Brain microvascular endothelial cell (primary cell): ENCODE data around the gene UTP15.

Experiments
- DNase-seq: peaks from one replicate; pipeline ENCODE4 v3.0.0-alpha.2; 2020
- H3K27ac ChIP-seq: fragments of 250-450 bp; sonication (Bioruptor Pico); 2 replicates; pipeline ENCODE4 v1.5.1; 2020; ENCODE audit warnings: mild to moderate bottlenecking, moderate library complexity
- H3K27me3 ChIP-seq: fragments of 250-450 bp; sonication (Bioruptor Pico); replicated peaks from 2 replicates; pipeline ENCODE4 v1.5.1; 2020; ENCODE audit warnings: mild to moderate bottlenecking
- H3K36me3 ChIP-seq: fragments of 250-450 bp; sonication (Bioruptor Pico); replicated peaks from 2 replicates; pipeline ENCODE4 v1.5.1; 2020; ENCODE audit warnings: mild to moderate bottlenecking
- H3K4me3 ChIP-seq: 2 replicates; pipeline ENCODE4 v1.5.1; 2011; ENCODE audit warnings: low read depth, mild to moderate bottlenecking, control low read depth, low read length, moderate library complexity
- in situ Hi-C: cut with HindIII; loops from 2 replicates; pipeline ENCODE4 v1.10.0; 2017; ENCODE audit warnings: low sequenced_read_pairs, low pct_ligation_motif_present
- TF ChIP-seq, protein P1 (sequence below): IDR thresholded peaks from 2 replicates; pipeline ENCODE4 v1.5.1; 2011; ENCODE audit warnings: low read depth, mild to moderate bottlenecking, moderate library complexity, low read length, control low read depth, inconsistent platforms; ENCODE audit errors: missing control alignments

The UTP15 gene

DNA sequence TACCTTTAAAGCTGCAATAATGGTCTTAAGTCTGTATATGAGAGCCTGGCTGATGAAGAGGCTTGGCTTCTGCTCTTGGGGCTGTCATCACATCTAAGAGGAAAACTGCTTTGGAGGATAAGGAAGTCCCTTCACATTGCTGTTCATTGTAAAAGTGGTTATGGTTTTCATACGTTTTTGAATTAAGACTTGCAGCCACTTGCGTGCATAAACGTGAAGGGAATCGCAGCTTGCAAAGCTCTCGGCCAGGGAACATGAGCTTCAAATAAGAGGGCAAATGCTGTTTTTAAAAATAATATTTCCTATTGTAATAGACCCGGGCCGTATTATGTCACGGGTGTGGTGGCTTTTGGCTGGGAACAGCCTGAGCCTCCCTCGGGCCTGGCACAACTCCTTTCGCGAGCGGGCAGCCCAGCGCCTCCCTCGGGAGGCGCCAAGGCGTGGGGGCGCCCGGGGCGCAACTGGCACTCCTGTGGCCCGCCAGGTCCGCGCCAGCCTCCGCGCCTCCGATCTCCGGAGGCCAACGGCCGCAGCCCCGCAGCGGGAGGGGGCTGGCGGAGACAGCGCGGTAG lies 59.9 kb downstream of the UTP15 start:
- peak overlapping the region; percentile 82 for H3K4me3 ChIP-seq
- in situ Hi-C loops: no loop called here
- H3K36me3 ChIP-seq: no peaks in the 10 kb centered on the region
- no peak for DNase-seq
- no peaks in the 10 kb centered on the region for H3K27me3 ChIP-seq
- TF ChIP-seq, protein P1, sequence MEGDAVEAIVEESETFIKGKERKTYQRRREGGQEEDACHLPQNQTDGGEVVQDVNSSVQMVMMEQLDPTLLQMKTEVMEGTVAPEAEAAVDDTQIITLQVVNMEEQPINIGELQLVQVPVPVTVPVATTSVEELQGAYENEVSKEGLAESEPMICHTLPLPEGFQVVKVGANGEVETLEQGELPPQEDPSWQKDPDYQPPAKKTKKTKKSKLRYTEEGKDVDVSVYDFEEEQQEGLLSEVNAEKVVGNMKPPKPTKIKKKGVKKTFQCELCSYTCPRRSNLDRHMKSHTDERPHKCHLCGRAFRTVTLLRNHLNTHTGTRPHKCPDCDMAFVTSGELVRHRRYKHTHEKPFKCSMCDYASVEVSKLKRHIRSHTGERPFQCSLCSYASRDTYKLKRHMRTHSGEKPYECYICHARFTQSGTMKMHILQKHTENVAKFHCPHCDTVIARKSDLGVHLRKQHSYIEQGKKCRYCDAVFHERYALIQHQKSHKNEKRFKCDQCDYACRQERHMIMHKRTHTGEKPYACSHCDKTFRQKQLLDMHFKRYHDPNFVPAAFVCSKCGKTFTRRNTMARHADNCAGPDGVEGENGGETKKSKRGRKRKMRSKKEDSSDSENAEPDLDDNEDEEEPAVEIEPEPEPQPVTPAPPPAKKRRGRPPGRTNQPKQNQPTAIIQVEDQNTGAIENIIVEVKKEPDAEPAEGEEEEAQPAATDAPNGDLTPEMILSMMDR: no peak
- peak overlapping the region; percentile 58 for H3K27ac ChIP-seq

DNA sequence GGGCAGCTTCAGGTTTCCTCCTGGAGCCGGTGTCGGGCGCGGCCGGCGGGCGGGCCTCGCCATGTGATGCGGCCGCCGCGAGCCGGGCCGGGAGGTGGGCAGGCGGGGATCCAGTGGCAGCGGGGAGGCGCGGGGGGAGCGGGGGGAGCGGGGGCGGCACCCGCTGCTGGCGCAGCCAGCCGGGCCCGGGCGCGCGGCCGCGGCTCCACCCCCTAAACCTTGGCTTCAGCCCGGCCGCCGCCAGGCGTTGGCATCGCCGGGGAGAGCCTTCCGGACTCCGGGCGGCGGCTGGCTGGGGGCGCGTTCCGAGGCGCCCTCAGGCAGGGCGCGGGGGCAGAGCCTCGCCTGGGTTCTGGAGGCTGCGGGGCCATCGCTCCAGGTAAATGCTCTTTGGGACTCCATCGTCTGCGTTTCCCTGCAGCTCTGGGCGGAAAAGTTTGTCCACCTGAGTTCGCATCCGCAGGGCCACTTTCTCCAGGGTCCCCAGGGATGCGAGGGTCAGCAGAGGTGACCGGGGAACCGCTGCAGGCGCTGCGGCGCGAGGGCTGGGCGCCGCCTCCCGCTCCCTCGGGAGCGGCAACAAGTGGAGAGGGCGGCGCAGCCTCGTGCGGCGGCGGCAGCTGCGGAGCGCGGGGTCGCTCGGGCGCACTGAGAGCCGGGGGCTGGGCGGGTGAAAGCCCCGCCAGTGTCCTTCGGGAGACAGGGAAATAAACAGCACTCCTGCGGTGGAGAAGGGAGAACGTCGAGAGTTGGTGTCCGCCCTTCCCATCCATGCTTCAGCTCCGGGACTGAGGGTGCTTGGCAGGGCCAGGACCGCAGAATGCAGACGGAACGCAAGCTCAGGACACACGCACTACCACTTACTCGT lies 60.6 kb downstream of the UTP15 start, which contains the start of gene ARHGEF28:
ARHGEF28 (plus strand) TSS at position 253 of the 868 bp plus-strand sequence. CDS start 58,656 bp downstream, outside the sequence.
- no peaks in the 10 kb centered on the region for H3K27me3 ChIP-seq
- no peak for DNase-seq
- in situ Hi-C loops: no loop called here
- H3K27ac ChIP-seq: peak within 1 kb of the TSS; percentile 58
- H3K36me3 ChIP-seq: no peaks in the 10 kb centered on the region
- H3K4me3 ChIP-seq: peak within 1 kb of the TSS; percentile 82
- TF ChIP-seq, protein P1: no peak

DNA sequence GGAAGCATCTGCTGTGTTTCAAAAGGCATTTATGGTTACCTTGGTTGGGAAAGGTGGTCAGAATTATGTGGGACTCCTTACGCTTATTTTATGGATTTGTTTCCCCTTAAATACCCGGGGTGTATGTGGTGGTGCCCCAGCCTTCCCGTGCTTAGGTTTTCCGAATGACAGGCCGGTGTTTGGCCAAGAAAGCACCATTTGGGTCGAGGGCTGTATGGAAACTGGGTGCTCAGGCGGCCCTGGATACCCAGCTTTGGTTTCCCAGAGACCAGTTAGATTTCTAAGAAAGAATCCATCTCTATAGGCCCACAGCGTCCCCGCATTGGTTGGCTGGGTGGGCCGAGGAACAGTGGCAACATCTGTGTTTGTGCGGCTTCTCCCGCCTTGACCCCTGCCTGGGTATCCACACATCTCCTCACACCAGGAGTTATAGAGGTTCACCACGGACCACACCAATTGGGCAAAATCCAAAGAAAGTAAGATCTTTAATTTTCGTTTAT lies 61.3 kb downstream of the UTP15 start:
- Histone ChIP-seq H3K27me3 (no peaks in the 10 kb centered on the region), H3K36me3 (no peaks in the 10 kb centered on the region), H3K27ac (no peak overlapping the region), H3K4me3 (peak overlapping the region; percentile 82)
- TF ChIP-seq, protein P1: no peak
- in situ Hi-C loops: no loop called here
- DNase-seq: no peak

DNA sequence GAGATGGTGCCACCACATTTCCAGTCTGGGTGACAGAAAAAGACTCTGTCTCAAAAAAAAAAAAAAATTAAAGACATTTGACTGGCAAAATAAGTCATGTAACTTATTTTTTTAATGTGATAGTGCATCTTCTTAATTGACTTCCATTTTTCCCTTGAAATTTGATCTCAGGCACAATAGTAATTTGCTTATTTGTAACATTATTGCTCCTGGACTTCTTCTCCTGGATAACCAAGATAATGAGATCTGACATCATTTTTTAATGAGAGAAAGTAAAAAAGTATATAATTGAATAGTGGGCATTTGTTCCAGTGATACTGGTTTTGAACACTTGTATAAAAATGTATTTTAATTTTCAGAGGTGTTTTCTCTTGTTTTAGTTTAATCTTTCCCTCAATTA lies 63.9 kb downstream of the UTP15 start:
- TF ChIP-seq, protein P1: no peak
- Histone ChIP-seq H3K36me3 (no peaks in the 10 kb centered on the region), H3K4me3 (no peak overlapping the region), H3K27me3 (no peaks in the 10 kb centered on the region), H3K27ac (no peak overlapping the region)
- in situ Hi-C loops: no loop called here
- DNase-seq: no peak

DNA sequence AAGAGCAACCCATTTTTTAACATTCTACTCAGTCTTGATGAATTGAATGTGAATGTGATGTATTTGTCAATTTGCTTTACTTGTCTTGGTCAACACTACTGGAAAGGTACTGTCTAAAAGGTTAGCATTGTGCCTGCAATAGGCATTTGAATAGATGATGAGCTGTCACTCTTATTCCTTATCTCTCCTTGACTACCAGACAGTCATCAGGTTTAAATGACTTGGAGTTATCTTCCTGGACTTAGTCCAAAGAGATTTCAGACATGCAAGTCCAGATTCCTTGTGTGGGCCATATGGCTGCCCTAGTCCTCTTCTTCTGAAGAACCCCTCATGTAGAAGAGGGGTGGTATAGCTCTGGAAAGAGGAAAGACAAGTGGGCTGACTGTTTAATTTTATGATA lies 65.2 kb downstream of the UTP15 start:
- in situ Hi-C loops: no loop called here
- no peak for DNase-seq
- TF ChIP-seq, protein P1: no peak
- no peak overlapping the region for H3K4me3 ChIP-seq
- no peaks in the 10 kb centered on the region for H3K36me3 ChIP-seq
- H3K27ac ChIP-seq: no peak overlapping the region
- H3K27me3 ChIP-seq: no peaks in the 10 kb centered on the region
